Large intestine (tissue), 3 donors: Measurements from ENCODE around the gene C2CD4A. TPM values are rescaled to one million over a fixed set of nuclear protein-coding genes. Genes with fewer than 3 reads are reported as not detected.

Experiments
- DNase-seq, 2 donors: peaks; one replicate each; pipeline versions ENCODE4 v3.0.0 to v3.0.0-alpha.2; 2013
- H3K27ac ChIP-seq: one replicate; pipeline ENCODE4 v1.5.1; 2013; ENCODE audit warnings: low read length
- H3K27me3 ChIP-seq: 2 replicates; pipeline ENCODE4 v1.6.1; 2013; ENCODE audit warnings: low read length; ENCODE audit not compliant: control insufficient read depth, insufficient read depth
- H3K36me3 ChIP-seq: 2 replicates; pipeline ENCODE4 v1.6.1; 2013; ENCODE audit warnings: low read length; ENCODE audit not compliant: control insufficient read depth, insufficient read depth
- H3K4me1 ChIP-seq: one replicate; pipeline ENCODE4 v1.6.1; 2013; ENCODE audit warnings: low read length; ENCODE audit not compliant: control insufficient read depth, insufficient read depth
- H3K4me3 ChIP-seq: one replicate; pipeline ENCODE4 v1.5.1; 2013; ENCODE audit warnings: low read length
- H3K9me3 ChIP-seq: one replicate; pipeline ENCODE4 v1.6.1; 2013; ENCODE audit warnings: mild to moderate bottlenecking, low read depth, low read length, moderate library complexity; ENCODE audit not compliant: control insufficient read depth
- WGBS: methylation state at CpG from one replicate; pipeline ENCODE4 v1.1.5; 2013; ENCODE audit warnings: low lambda C conversion rate; ENCODE audit not compliant: insufficient coverage; 5-methylcytosine and 5-hydroxymethylcytosine counted together
- polyA plus RNA-seq: library from polyadenylated mRNA; unstranded; fragments of 120-200 nt; gene quantifications from one replicate; pipeline ENCODE4 v1.2.1, GENCODE V29; 2013

The C2CD4A gene
- polyA plus RNA-seq, 1 donor = 3.6 TPM

- H3K27me3 ChIP-seq = peaks cover 4% of the 10 kb centered on the region
- WGBS = no CpG with 5 or more reads among the region's 73 CpGs
- H3K4me3 ChIP-seq = peak within 1 kb of the TSS; percentile 98
- DNase-seq = peak; percentile 96 to 98
- no peaks in the 10 kb centered on the region for H3K36me3 ChIP-seq
- H3K9me3 ChIP-seq = no peaks in the 10 kb centered on the region
- peaks cover 19% of the 10 kb centered on the region for H3K4me1 ChIP-seq
- peak within 1 kb of the TSS; percentile 97 for H3K27ac ChIP-seq
Measured at GRCh38 chr15:62060113-62060895, 6.5 kb upstream of the C2CD4A start, which contains the start of gene VPS13C. VPS13C (minus strand) TSS chr15:62060447; CDS start chr15:62060374, 73 bp downstream.

GRCh38 chr15:62060896-62061280 is 5.9 kb upstream of the C2CD4A start:
- H3K27ac ChIP-seq = peak overlapping the region; percentile 80
- peaks cover 5% of the 10 kb centered on the region for H3K27me3 ChIP-seq
- no peaks in the 10 kb centered on the region for H3K36me3 ChIP-seq
- 16% methylated on average over 3 of the region's 12 CpGs for WGBS
- no peaks in the 10 kb centered on the region for H3K9me3 ChIP-seq
- H3K4me1 ChIP-seq = peaks cover 19% of the 10 kb centered on the region
- no peak for DNase-seq
- H3K4me3 ChIP-seq = peak overlapping the region; percentile 98

GRCh38 chr15:62063825-62064635 is 2.7 kb upstream of the C2CD4A start:
- Histone ChIP-seq H3K36me3 (no peaks in the 10 kb centered on the region), H3K27me3 (peaks cover 21% of the 10 kb centered on the region), H3K27ac (peak overlapping the region; percentile 54), H3K9me3 (no peaks in the 10 kb centered on the region), H3K4me3 (no peak overlapping the region), H3K4me1 (peaks cover 28% of the 10 kb centered on the region)
- DNase-seq = peak; percentile 66 to 82
- WGBS = 100% methylated on average over 2 of the region's 6 CpGs

GRCh38 chr15:62067448-62068044 is 769 bp downstream of the C2CD4A start:
- Histone ChIP-seq H3K9me3 (no peaks in the 10 kb centered on the region), H3K4me1 (peaks cover 24% of the 10 kb centered on the region), H3K27ac (no peak overlapping the region), H3K27me3 (peaks cover 24% of the 10 kb centered on the region), H3K36me3 (no peaks in the 10 kb centered on the region), H3K4me3 (peak overlapping the region; percentile 32)
- no CpG with 5 or more reads among the region's 62 CpGs for WGBS
- DNase-seq = peak in 1 of 2 donors; percentile 53

GRCh38 chr15:62068071-62068809 is 1.5 kb downstream of the C2CD4A start:
- H3K27ac ChIP-seq = no peak overlapping the region
- no CpG with 5 or more reads among the region's 103 CpGs for WGBS
- H3K9me3 ChIP-seq = no peaks in the 10 kb centered on the region
- H3K36me3 ChIP-seq = no peaks in the 10 kb centered on the region
- peaks cover 24% of the 10 kb centered on the region for H3K4me1 ChIP-seq
- peak in 1 of 2 donors; percentile 78 for DNase-seq
- peaks cover 23% of the 10 kb centered on the region for H3K27me3 ChIP-seq
- H3K4me3 ChIP-seq = peak overlapping the region; percentile 14

- no peaks in the 10 kb centered on the region for H3K36me3 ChIP-seq
- H3K9me3 ChIP-seq = no peaks in the 10 kb centered on the region
- WGBS = 80% methylated on average over 1 of the region's 4 CpGs
- no peak for DNase-seq
- H3K4me1 ChIP-seq = peaks cover 19% of the 10 kb centered on the region
- peaks cover 20% of the 10 kb centered on the region for H3K27me3 ChIP-seq
- H3K27ac ChIP-seq = no peak overlapping the region
- H3K4me3 ChIP-seq = peak overlapping the region; percentile 14
Measured at GRCh38 chr15:62068810-62069167, 2.0 kb downstream of the C2CD4A start.

GRCh38 chr15:62069551-62069950 is 2.8 kb downstream of the C2CD4A start:
- WGBS = no CpG with 5 or more reads among the region's 5 CpGs
- no peak overlapping the region for H3K4me3 ChIP-seq
- H3K27me3 ChIP-seq = peaks cover 20% of the 10 kb centered on the region
- DNase-seq = no peak
- H3K36me3 ChIP-seq = no peaks in the 10 kb centered on the region
- peaks cover 15% of the 10 kb centered on the region for H3K4me1 ChIP-seq
- H3K27ac ChIP-seq = no peak overlapping the region
- no peaks in the 10 kb centered on the region for H3K9me3 ChIP-seq

- DNase-seq = no peak
- Histone ChIP-seq H3K36me3 (no peaks in the 10 kb centered on the region), H3K4me1 (peaks cover 8% of the 10 kb centered on the region), H3K9me3 (no peaks in the 10 kb centered on the region), H3K27ac (no peak overlapping the region), H3K4me3 (no peak overlapping the region), H3K27me3 (peaks cover 11% of the 10 kb centered on the region)
Measured at GRCh38 chr15:62071711-62072308, 5.0 kb downstream of the C2CD4A start.

GRCh38 chr15:62075595-62076277 is 9.0 kb downstream of the C2CD4A start:
- H3K4me3 ChIP-seq = no peak overlapping the region
- no peak overlapping the region for H3K27ac ChIP-seq
- DNase-seq = no peak
- WGBS = 83% methylated on average over 1 of the region's 9 CpGs
- H3K27me3 ChIP-seq = no peaks in the 10 kb centered on the region
- H3K4me1 ChIP-seq = no peaks in the 10 kb centered on the region
- H3K9me3 ChIP-seq = no peaks in the 10 kb centered on the region
- no peaks in the 10 kb centered on the region for H3K36me3 ChIP-seq
